Measurements from ENCODE around the gene ROR1.
"Not testable (repeated sequence)": the region's sequence is repeated elsewhere in the genome, so short reads cannot be mapped to it uniquely, and the experiment has no call there.

The ROR1 gene

GRCh38 chr1:63825111-63825510 is 51.3 kb downstream of the ROR1 start:
- no peak for DNase-seq (ENCODE audit: low spot score)

GRCh38 chr1:63826246-63826861 is 52.5 kb downstream of the ROR1 start:
- DNase-seq (ENCODE audit: low spot score): not testable (repeated sequence)

- no peak for DNase-seq (ENCODE audit: low spot score)
Observed at GRCh38 chr1:63827411-63828321, 53.8 kb downstream of the ROR1 start.

DNA sequence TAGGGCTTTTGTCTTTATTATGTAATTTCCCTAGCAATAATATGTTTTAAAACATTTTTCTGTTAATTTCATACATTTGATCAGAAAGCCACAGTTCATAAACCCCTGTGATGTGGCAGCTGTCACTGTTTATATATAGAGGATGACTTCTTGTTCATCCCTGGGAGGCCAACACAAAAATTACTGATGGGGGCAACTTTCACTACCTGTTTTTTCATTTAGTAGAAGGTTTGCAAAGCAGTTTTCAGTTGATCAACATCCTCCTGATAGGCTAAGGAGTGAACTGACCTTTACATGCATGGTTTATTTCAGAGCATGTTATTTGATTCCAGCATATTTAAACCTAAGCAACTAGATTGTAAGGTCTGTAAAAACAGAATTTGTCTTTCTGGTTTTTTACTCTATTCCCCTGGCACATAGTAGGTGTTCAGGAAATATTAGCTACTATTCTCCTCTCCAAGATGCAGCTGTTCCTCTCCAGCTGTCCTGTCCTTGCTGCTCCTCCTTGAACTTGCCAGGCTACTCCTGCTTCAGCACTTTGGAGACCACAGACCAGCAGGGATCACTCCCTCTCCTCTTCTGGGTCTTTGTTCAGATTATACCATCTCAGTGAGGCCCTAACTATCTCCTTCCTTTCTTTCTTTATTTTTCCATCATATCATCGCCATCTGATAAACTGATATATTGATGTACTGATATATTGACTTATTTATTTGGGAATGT is 54.7 kb downstream of the ROR1 start:
- DNase-seq (ENCODE audit: low spot score): no peak

GRCh38 chr1:63829349-63830327 is 55.8 kb downstream of the ROR1 start:
- DNase-seq (ENCODE audit: low spot score): no peak

- no peak for DNase-seq (ENCODE audit: low spot score)
Observed at GRCh38 chr1:63831409-63831808, 57.6 kb downstream of the ROR1 start.

GRCh38 chr1:63833363-63834119 is 59.7 kb downstream of the ROR1 start:
- DNase-seq (ENCODE audit: low spot score): no peak

GRCh38 chr1:63835128-63835527 is 61.3 kb downstream of the ROR1 start:
- DNase-seq (ENCODE audit: low spot score): no peak

DNA sequence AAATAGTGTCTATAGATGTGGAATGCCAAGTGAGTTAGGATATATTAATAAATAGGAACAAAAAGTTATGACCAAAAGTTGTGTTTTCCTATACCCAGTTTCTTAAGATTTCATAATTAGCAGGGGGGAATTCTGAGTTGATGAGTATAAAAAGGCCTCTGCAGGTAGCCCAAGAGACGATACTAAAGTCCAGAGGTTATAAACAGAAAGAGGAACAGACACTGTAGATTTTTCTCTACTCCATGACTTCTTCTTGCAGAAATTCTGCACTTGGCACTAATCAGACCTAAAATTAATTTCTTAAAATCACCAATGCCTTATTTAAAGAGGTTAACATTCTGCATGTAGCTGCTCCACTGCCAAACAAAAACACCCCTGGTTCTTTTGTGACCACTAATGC is 62.6 kb downstream of the ROR1 start:
- DNase-seq (ENCODE audit: low spot score): no peak

DNA sequence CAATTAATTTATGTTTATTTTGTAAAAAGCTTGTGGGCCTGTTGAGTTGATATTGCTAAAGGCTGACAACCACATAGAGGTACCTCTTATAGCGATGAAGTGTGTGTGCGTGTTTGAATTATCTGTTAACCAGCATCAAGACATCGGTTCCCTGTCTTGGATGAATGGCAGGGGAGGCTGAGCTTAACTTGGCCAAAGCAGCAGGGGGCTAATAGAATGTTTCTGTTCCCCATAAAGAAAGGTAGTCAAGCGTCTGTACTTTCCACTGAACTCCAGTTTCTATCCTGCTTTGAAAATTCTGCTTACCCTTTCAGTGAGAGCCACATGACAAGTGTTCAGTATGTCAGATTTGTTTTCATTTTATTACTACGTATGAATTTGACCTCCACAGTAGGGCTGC is 63.0 kb downstream of the ROR1 start:
- DNase-seq (ENCODE audit: low spot score): no peak

DNA sequence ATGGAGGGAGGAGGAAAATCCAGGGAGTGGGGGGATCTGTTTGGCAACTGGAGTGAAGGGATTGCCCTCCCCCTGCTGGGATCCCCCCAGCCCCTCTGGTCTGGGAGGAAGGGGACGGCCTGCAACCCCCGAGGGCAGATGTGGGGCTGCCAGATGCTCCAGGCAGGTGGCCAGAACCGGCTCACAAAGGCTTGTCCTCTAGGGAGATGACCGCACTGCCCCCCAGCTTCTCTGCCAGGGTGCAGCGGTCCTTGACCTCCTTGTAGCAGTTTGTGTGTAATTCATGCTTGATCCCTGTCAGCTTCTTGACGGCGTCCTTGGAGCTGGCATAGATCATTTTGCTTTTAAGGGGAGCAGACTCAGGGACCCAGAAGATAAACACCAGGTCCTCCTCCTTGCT is 69.2 kb downstream of the ROR1 start:
- DNase-seq (ENCODE audit: low spot score): no peak

DNA sequence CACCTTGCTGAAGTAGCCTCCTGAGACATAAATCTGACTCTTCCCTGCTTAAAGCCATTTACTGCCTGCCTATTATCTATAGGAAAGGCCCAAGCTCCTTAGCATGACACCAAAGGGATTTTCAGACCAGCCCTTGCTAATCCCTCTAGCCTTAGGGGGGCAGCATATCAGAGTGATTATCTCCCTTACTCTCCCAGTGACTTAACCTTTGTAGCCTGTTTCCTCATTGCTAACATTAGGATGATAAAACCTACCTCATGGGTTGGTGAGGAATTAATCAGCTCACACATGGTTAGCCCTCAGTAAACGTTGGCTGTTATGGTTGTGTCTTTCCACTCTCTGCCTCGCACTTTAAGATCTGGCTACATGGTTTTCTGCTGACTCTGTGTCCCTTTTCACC is 70.1 kb downstream of the ROR1 start:
- DNase-seq (ENCODE audit: low spot score): no peak

GRCh38 chr1:63845346-63845745 is 71.5 kb downstream of the ROR1 start:
- no peak for DNase-seq (ENCODE audit: low spot score)

DNA sequence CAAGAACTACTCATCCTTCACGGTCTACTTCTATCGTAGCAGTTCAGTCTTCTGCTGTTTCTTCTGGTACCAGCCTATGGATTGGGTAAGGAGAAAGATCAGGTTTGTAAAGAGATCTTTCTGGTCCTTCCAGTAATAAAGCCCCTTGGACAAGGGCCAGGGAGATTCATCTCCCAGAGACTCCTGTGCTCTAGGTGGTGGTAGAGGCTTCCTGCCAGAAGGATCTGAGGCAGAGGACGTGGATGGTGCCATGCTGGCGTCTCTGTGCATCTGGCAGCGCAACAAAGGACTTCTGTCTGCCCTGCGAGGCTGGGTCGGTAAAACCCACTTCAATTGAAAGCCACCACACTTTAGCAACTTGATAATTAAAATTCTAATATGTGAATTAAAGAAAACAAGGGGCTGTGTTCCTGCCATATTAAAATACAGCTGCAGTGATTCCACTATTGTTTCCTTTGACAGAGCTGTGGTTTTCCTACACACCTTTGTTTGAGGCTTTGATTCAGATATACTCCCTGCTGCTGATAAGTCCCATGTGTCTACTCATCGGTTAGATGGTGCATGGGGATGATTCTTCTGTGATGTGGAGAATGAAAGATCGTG is 73.6 kb downstream of the ROR1 start:
- DNase-seq (ENCODE audit: low spot score): no peak

DNA sequence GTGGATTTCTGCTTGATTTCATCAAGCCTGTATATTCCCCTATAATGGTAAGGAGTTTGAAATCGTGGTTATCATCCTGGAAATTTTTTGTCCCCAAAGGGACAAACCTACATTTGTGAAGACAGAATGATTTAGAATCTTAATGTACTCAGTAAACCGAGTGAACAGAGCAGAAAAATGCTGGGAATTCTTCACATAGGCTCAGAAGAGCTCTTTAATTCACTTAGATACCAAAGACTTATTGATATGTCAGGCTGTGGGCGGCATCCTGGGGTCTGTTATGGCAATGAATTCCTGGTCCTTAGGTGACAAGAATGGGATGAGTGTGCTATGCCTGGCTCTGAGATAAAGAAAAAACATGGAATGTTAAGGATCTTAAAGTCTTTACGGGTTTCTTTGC is 74.9 kb downstream of the ROR1 start:
- DNase-seq (ENCODE audit: low spot score): no peak

- no peak for DNase-seq (ENCODE audit: low spot score)
Observed at GRCh38 chr1:63849149-63849548, 75.3 kb downstream of the ROR1 start.

- DNase-seq (ENCODE audit: low spot score): no peak
Observed at GRCh38 chr1:63854091-63854490, 80.3 kb downstream of the ROR1 start.

DNA sequence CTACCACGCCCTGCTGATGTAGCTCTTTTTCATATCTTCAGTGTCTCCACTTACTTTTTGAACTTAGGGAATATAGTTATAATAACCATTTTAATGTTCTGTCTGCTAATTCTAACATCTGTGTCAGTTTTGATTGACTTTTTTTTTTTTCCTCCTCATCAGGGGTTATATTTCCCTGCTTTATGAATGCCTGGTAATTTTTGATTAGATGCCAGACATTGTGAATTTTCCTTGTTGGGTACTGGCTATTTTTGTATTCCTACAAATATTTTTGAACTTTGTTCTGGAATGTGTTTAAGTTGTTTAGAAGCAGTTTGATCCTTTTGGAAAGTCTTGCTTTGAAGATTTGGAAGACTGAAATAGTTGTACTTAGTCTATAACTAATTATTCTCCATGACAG is 82.1 kb downstream of the ROR1 start:
- no peak for DNase-seq (ENCODE audit: low spot score)

DNA sequence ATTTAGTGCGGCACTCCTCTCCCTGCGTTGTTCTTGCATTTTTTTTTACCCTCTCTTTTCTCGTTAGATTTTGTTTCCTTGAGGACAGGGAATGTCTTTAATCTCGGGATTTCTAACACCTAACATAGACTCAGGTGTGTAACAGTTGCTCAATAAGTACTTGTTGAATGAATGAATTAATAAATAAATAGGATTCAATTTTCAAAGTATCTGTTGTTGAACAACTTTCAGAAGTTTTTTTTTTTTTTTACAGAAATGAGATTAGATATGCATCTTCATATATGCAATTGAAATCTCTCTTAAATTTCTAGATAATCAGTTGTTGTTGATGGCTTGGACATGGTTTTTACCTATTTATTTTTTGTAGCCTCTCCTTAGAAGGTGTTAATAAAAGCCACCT is 83.1 kb downstream of the ROR1 start:
- DNase-seq (ENCODE audit: low spot score): no peak

DNA sequence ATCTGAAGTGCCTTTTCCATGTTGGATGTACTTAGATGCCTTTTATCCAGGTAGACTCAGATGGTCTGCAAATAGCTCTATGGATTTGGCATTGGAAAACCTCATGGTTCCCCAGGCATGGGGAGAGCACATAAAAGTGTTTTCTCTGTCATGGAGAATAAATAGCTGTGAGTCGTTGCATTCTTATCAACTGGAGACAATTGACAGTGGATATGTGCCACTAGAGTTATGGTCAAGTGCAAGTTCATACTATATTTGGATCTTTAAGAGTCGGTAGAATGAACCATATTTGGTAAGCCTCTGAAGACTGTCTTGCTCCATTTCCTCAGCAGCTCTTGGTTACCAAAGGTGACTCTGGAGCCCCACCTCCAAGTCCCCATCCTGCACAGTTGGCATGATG is 83.7 kb downstream of the ROR1 start:
- no peak for DNase-seq (ENCODE audit: low spot score)

- DNase-seq (ENCODE audit: low spot score): no peak
Observed at GRCh38 chr1:63858153-63858552, 84.3 kb downstream of the ROR1 start.

Measured in hepatic stellate cell (primary cell).